T1000 (cell line): ENCODE data around the gene CDYL2.
"Not testable (repeated sequence)": the region's sequence is repeated elsewhere in the genome, so short reads cannot be mapped to it uniquely, and the experiment has no call there.

Source experiments
- DNase-seq: peaks from one replicate; lab custom pipeline; 2025; ENCODE audit warnings: mixed read lengths; lab: John Stamatoyannopoulos, UW

CDYL2 gene

DNA sequence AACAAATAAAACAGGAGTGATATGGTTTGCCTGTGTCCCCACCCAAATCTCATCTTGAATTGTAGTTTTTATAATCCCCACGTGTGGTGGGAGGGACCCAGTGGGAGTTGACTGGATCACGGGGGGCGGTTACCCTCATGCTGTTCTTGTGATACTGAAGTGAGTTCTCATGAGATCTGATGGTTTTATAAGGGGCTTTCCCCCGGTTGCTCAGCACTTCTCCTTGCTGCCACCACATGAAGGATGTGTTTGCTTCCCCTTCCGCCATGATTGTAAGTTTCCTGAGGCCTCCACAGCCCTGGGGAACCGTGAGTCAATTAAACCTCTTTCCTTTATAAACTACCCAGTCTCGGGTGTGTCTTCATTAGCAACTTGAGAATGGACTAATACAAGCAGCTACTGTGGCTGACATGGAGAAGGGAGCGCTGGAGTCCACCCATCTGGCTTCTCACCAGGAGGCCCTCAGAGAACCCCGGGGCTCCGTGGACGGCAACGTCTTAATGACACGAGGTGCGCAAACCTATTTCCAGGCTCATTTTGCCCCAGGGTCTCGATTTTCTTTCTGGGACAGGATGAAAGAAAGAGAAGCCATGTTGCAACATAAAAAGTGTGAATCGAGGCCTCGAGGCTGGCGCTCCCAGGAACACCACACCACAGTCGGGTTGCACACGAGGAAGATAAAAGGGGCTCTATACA lies 134.1 kb downstream of the CDYL2 start:
- no peak for DNase-seq

DNA sequence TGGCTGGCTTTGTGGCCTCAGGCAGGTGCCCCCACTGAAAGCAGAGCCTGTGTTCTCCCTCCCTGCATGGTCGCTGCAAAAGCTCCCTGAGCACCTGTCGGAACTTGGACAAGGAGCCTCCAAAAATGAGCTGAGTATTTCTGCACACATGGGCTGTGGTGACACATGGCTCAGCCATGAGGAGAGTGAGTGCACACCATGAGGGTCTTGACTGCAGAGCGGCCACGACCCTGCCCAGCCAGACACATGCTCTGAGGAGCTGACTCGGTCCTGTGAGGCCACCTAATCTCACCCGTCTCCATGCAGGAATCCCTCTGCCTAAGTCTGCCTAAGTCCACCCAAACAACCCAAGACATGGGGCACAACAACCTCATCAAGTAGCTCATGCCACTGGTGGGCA lies 134.7 kb downstream of the CDYL2 start:
- DNase-seq = no peak

DNA sequence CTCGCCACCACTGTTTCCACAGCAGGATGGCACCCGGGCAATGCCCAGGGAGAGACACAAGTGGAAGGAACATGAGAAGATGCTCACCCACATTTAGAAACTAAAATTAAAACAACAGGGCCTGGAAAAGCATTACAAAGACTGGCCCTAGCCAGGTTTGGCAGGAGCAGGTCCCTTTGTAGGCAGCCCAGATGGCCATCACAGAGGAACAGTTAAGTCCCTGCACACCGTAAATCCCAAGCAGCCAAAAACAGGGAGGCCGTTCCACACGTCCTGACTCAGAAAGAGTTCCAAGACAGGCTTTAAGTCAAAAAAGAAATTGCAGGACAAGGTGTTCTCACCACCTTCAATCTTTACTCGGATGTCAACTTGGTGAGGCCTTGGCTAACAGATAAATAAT lies 136.5 kb downstream of the CDYL2 start:
- no peak for DNase-seq

DNA sequence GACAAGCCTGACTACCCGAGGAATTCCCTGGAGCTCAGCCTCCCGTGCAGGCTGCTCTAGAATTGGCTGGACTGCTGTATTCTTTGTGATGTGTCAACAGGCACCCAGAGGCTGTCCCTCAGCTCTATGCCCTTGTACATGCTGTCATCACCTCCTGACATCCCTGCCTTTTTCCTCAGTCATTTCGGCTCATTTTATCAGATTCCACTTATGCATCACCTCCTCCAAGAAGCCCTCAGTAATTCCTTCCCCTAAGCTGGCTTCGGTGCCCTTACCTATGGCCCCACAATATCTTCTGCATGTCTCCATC lies 137.2 kb downstream of the CDYL2 start:
- DNase-seq = no peak

GRCh38 chr16:80666378-80667250 lies 137.8 kb downstream of the CDYL2 start:
- DNase-seq = no peak

GRCh38 chr16:80665356-80665755 lies 139.0 kb downstream of the CDYL2 start:
- no peak for DNase-seq

GRCh38 chr16:80664786-80665185 lies 139.6 kb downstream of the CDYL2 start:
- DNase-seq = no peak

DNA sequence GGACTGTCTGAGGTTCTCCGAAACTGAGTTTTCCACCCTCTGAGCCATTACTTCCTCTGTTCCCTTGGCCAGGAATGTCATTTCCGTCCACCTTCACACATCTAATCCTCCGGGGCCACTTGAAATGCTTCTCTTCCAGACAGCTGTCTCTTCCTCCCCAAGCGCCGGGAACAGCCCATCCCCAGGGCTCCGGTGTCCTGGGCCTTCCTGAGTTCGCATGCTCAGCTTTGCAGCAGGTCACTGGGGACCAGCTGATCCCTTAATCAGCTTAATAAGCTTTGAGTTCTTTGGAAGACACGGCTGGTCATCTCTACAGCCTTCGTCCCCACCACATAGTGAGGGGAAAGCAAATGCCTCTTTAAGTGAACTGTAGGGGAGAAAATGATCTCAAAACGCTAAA lies 140.2 kb downstream of the CDYL2 start:
- DNase-seq = no peak

GRCh38 chr16:80663078-80663477 lies 141.3 kb downstream of the CDYL2 start:
- no peak for DNase-seq

- DNase-seq = no peak
Measured at GRCh38 chr16:80659865-80660264, 144.5 kb downstream of the CDYL2 start.

DNA sequence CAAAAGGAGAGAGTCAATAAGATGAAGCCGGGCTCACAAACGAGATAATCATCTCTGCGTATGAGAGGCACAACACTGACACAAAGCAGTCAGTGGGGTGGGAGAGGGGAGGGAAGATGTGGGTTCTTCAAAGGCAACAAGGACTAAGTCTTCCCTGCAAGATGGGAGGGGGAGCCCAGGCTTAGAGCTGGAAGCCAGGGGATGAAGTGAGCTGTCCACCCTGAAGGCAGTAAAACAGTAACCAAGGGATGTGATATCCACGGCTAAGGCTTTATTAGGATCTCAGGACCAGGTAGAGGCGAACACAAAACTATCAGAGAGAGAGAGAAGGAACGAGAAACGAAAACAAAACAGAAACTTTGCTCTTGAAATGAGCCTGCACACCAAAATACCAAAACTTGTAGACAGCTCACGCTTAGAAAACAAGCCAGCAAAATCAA lies 147.7 kb downstream of the CDYL2 start:
- DNase-seq = no peak

DNA sequence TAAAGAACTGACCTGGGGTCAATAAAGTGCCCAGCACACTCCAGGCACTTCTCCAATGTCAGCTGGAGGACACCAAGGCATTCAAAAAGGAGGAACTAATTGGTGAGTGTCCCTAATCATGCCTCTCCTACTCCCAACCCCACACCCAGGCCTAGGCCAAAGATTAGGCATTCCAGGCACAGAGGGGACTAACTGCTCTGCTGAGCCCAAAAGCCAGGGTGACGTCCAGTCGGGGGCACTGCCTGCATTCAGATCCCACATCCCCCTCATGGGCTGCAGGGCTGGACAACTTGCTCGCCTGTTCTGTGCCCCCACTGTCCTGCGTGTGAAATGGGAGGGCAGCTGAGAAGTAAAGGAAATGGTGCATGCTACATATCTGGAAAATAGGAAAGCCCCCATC lies 148.2 kb downstream of the CDYL2 start:
- no peak for DNase-seq

DNA sequence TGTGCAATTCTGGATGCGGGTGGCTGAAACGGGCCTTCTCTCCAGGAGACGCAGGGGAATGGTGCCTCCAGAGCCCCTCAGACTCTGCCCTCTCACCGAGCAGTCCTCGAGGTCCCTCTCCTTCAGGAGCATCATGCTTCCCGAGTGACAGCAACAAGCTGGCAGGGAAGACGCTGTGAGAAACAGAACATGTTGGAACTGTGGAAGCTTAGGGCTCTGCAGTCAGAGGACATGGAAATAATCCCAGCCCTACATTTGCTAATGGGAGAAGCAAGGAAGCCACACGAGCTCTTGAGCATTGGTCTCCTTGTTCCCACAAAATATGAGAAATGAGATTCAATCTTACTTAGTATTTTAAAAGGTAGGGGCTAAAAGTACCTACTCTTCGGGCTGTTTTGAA lies 148.6 kb downstream of the CDYL2 start:
- no peak for DNase-seq

- no peak for DNase-seq
Measured at GRCh38 chr16:80654094-80654862, 150.1 kb downstream of the CDYL2 start.

- DNase-seq = no peak
Measured at GRCh38 chr16:80652441-80652840, 152.0 kb downstream of the CDYL2 start.

- not testable (repeated sequence) for DNase-seq
Measured at GRCh38 chr16:80650281-80650680, 154.1 kb downstream of the CDYL2 start.

- no peak for DNase-seq
Measured at GRCh38 chr16:80640316-80640715, 164.1 kb downstream of the CDYL2 start.

- no peak for DNase-seq
Measured at GRCh38 chr16:80639636-80640035, 164.8 kb downstream of the CDYL2 start.

- DNase-seq = no peak
Measured at GRCh38 chr16:80637621-80638020, 166.8 kb downstream of the CDYL2 start.

DNA sequence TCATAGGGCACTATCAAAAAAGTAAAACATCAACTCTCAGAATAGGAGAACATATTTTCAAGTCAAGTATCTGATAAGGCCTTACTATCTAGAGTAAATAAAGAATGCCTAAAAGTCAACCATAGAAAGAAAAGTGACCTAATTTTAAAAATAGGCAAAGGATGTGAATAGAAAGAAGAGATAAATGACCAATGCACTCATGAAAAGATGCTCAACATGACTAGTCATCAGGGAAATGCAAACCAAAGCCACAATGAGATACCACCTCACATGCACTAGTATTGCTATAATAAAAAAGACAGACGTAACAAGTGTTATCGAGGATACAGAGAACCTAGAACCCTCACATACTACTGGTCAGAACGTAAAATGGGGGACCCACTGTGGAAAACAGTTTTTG lies 172.8 kb downstream of the CDYL2 start:
- DNase-seq = no peak

DNA sequence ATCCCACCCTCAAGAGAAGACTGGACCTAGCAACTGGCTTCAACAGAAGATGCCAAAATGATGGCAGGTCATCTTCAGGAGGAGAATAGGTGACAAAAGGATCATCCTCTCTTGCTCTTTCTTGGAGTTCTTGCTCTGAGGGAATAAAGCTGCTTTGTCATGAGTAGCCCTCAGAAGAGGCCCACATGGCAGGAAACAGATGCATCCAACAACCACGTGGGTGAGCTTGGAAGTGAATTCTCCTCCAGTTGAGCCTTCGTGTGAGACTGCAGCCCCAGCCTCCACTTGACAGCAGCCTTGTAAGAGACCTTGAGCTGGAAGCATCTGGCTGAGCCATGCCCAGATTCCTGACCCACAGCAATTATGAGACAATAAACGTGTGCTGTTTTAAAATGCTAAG lies 176.1 kb downstream of the CDYL2 start:
- no peak for DNase-seq

DNA sequence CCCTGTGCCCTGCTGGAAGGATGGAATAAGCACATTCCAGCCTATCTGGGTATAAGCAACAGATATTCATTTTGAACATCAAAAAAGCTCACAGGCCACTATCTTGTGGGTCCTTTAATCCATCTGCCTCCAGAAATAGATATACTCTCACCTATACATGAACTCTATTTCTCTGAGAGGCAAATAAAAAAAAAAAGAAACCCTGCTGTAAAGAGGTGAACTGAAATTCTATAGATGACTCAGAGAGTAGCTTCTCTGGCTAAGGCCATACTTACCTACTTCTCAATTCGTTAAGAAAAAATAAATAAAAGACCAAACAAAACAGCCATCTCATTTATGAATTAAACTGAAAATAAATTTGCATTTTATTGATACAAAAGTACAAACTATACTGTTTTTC lies 177.3 kb downstream of the CDYL2 start:
- DNase-seq = no peak

DNA sequence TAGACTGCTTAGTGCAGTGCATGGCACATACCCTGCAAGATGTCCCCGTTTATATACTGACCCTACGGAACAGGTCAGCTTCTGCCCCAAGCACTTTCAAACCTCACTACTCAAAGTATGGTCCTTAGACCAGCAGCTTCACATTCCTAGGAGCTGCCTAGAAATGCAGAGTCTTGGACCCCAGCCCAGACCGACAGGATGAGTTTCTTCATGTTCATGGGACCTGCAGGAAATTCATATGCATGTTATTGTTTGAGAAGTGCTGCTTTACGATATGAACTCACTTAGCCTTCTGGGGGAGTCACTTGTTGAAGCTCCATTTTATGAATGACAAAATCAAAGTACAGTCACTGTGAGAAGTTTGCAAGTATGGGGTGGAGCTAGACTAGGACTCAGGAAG lies 181.0 kb downstream of the CDYL2 start:
- no peak for DNase-seq
